Amniotic stem cell (primary cell): ENCODE results near the gene CMSS1.
"Not testable (repeated sequence)": the region's sequence is repeated elsewhere in the genome, so short reads cannot be mapped to it uniquely, and the experiment has no call there.

Source experiments
- DNase-seq: peaks from one replicate; lab custom pipeline; 2025; lab: John Stamatoyannopoulos, UW

CMSS1 gene

DNA sequence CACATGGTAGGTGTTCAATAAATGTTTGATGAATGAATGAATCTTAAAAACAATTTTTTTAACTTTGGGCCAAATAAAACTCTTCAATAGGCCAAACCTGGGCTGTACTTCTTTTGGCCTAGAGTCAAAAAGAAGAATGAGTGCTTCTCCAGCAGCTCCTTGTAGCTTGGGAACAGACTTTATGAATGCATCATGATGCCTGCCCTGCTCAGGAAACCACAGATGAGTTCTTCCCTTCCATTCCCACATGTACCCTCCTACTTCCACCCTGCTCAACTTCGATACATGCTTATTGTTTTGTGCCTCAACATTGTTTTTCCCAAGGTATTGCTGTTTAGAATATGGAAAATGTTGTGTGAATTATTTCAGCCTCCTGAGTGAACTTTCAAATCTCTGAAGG, 209.7 kb downstream of the CMSS1 start:
- no peak for DNase-seq

DNA sequence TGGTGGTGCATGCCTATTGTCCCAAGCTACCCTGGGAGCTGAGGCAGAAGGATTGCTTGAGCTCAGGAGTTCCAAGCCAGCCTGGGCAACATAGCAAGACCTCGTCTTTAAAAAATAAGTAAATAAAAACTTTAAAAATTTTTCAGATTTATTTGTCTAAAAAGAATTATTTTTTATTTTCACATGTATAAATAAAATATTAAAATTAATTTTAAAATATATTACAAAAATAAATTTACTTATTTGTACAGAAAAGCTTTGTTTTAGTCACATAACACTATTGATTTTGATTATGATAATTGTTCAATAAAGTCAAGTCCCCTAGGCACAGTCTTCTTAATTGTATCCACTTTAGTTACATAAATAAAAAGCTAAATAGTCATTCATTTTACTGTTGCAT, 211.4 kb downstream of the CMSS1 start:
- DNase-seq = no peak

DNA sequence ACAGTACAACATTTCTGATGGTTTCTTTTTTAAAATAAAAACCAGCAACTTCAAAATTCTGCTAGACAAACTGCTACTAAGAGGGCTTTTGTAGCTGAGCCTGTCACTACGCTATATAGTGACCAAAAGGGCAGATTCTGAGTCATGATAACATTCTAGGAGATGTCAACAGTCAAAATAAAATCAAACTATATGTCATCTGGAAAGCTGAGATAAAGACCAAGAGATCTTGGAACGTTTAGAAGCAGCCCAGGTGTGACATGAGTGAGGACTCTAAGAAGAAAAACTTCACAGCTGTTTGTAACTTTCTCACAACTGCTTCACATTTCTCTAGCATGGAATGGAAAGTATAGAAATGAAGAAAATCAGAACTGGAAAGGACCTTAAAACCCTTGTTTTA, 212.0 kb downstream of the CMSS1 start:
- DNase-seq = no peak

DNA sequence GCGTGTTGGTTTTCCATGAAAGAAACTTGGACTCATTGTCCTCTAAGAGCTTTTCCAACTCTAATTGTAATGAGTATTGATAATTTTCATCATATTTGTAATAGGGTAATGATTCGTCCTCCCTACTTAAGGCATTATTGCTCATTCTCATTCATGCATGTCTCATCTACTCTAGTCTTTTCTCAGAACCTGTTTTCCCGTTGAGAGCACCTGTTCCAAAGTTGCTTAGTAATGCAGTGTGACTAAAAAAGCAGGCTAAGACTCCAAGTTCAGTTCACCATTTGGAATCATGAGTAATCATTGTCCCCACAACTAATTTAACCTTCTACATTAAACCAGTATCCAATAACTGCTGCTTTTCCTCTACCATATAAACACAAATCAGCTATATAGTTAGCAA, 212.7 kb downstream of the CMSS1 start:
- no peak for DNase-seq

DNA sequence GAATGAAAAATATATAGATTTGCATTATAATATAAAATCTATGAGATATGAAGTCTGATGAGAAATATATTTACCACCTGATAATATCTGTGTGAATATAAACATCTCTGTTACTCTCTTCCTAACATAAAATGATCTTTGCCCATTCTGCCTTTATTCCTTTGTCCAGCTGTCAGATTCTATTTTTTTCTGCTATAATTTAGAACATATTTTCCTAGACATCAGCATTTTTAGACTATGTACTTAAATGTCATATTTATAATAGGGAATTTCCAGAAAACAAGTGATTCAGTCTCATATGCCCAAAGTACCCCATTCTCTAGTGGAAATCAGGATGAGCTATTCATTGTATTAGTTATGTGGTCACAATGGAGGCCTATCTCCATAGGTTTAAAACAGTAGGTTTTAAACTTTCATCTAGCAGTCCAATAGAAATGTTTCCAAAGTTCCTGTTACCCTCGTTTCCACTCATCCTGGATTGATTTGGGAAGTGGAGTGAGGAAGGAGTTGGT, 213.3 kb downstream of the CMSS1 start:
- no peak for DNase-seq

DNA sequence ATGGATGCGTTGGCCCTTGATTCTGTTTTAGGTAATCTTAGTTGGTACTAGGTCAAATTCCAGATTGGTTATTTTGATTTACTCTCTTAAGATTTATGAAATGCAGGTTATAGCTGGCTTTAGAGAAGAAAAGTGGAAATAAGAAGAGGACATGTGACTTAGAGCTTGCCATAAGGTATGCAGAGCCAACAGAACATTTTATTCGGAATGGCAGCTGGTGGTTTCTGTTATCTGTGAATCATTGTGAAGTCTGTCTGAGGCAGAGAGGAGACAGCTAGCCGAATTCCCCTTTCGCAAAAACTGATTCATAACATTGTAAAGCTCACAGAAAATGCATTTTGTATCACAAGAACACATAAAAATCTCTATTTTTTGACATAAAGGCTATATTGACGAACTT, 214.6 kb downstream of the CMSS1 start:
- DNase-seq = peak; percentile 70

DNA sequence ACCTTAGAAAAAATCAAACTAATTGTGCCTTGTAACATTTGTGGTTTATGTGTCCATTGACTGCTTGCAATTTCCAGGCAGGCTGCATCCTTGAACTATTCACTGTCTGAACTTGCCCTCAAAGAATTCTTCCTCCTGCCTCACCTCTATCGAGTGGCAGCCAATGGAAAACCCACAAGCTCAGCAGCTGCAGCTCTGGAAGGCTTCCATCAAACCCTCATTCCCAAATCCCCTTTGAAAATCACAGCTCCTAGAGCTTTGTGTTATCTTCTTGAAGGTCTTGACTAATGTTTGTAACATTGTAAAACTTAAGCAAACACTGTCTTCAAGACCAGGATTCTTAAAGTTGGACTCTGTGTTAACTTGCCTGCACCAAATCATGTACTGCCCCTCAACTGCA, 215.5 kb downstream of the CMSS1 start:
- no peak for DNase-seq

DNA sequence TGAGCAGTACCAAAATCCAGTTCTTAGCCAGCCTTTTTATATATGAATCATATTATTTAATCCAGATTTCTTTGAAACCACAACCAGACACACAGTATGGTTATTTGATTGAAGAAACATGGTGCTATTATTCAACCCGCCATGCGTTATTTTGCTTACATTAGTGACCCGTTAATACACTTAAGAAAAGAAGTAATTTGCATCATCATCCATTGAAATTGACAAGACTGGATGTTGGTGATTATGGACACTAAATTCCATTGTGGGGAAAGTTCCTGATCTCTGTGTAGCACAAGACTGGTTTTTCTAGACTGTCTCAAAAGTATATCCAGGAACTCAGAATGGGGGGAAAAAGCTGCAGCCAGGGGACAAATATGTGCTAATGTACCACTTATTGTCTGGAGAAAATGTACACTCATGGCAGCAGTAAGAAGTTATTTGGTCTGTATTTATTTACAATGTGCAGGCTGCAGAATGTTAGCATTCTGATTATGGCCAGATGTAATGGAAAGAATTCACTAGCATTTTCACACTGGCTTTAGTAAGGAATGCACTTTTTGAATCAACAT, 216.3 kb downstream of the CMSS1 start:
- no peak for DNase-seq

DNA sequence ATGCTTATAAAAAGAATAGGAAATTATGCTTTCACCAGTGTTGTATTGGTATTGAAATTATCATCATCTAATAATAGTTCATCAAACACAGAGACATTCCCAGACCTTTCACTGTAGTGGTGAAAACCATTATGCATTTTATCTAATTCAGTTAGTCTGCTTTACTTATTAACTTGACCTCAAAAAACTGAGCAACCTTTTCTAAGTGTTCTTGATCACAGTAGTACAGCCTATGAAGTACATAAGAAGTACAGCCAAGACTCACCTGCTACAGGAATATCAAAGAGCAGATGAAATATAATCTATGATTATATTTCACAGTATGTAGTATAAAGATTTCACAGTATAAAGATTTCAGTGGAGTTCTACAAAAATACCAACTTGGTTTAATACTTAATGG, 221.4 kb downstream of the CMSS1 start:
- no peak for DNase-seq

DNA sequence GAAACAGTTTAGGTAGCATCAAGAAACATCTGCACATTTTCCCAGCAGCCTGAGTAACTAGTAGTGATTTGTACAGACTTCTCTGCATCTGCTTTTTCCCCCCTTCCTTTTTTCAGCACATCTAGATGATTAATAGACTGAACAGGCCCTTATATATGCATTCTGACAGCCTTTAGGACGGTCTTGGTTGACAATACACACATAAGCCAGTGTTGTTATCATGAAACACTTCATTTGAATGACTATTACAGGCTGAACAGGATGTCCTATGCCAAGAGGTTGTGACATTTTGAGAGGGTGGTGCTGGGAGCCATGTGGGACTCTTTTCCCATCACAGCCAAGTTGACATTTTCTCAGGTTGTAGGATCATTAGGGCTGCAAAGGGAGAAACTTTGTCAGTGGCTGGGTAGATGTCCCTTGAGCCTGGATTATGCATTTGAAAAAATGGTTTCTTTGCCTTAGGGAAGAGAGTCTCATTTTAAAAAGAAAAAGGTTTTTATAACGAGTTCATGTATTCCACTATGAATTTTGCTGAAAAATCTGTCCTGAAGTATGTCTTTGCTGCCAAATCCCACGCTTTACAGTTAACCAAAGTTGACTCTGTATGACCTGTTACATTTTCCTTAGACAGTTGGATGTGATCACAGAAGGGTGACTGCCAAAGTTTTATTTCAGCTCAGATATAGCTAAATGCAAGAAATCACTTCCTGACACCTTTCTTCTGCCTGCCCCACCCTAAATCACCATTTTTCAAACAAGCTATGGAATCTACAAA, 223.0 kb downstream of the CMSS1 start:
- DNase-seq = no peak

DNA sequence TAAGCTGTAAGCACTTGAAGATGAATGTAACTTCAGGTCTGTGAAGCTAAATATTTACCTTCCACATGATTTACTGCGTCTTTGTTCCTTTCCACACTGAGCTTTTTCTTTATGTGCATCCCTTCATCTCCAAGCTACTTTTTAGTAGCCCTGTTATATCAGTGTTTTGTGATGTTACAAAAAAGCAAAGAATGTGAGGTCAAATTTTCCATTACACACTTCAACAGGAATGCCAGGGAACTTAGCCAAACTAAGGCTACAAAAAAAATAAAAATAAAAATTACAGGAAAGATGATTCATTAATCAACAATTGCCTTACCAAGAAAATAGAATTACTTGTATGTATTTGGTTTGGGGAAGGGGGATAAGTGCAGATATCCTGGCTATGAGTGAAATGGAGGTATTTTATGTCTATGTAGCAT, 223.7 kb downstream of the CMSS1 start:
- peak; percentile 56 for DNase-seq

DNA sequence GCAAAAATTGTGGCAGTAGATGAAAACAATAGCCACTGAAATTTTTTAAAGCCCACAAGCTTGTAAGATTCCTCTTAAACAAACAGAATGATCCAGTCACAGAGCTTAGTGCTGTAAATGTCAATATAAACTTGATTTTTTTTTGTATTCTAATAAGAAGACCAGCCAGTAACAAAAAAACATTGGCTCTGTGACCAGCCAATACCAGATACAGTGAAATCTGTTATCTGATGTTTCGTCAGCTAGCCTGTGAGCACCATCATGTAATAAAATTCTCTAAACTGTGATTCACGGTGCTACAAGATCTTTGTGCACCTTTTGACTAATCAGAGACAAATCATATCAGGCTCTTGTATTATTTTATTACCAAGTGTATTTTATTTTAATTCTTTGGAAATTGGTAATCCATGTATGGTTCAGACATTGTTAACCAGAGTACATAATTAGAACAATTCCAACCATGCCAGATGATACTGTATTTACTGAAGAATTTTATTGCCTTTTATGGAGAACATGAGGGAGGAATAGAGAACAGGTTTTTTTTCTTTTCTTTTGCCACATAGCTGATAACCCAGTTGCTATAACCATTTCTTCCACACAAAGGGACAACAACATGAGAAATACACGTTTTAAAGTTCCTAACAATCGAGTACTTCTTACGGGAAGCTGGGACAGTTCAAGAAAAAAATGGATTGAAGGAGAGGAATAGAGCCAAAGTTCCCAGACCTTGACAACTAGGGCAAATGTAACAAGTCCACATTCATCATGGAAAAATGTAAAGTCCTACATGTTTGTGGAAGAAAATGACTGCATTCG, 224.7 kb downstream of the CMSS1 start:
- DNase-seq = peak; percentile 70

DNA sequence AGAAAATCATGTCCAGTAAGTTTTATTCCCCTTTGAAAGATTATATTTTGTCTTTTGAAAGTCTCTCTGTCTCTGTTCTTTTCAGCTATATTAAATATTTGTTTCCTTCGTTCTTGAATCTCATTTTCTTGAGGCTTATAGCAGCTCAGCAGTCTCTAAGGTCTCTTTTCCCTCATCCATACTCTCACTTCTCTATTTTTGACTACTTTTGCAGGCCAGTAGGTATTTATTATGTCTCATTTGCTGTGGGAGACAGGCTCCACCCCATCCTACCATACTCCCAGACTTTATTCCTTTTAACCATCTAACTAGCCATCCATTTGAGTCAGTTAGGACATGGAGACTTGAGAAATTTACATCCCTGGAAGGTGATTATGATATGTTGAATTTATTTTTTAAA, 225.6 kb downstream of the CMSS1 start:
- no peak for DNase-seq

DNA sequence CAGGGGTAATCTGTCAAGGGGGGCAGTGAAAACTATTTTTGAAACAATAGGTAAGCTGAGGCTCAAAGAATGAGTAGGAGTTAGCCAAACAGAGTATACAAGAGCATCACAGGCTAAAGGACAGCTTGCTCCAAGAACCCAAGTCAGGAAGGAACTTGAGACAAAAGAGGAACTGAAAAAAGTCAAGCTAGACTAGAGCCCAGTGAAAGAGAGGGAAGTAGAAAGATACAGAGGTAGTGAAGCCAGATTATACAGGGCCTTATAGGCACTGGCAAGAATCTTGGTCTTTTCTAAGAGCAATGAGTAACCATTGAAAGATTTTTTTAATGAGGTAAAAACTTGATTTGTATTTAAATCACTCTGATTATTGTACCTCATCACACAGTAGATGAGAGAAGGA, 226.7 kb downstream of the CMSS1 start:
- no peak for DNase-seq

DNA sequence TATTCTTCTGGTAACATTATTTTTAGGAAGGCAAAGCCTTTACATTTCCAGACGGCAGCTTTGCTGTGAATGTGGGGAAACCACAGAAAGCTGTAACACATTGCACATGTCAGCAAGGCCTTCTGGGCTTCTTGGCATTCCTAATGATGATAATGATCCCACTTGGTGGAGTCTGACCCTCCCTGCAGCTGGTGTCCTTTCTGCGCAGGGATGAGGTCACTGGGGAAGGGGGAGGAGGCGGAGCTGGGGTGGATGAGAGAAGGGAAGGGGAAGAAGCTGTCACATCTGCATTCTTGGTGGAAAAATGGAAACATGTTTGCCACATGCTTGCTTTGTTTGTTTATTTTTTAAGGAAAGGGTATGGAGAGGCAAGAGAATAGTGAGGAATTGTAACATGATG, 228.0 kb downstream of the CMSS1 start:
- DNase-seq = no peak

DNA sequence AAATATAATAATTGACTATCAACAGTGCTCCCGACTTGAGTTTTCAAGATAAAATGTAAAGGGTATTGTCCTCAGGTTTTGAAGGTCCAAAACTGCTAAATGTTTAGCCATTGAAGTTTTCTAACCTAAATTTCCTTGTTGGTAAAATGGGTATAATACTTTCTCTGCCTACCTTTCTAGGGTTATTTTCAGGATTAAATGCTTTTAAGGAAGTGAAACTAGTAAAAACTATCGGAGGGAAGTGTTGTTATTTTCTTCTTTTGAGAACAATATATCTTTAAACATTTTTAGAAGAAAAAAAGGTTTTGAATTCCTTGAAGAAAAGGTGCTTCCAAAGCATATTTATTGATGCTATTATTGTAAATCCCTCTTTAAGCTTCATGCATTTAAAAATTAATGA, 229.3 kb downstream of the CMSS1 start:
- no peak for DNase-seq

DNA sequence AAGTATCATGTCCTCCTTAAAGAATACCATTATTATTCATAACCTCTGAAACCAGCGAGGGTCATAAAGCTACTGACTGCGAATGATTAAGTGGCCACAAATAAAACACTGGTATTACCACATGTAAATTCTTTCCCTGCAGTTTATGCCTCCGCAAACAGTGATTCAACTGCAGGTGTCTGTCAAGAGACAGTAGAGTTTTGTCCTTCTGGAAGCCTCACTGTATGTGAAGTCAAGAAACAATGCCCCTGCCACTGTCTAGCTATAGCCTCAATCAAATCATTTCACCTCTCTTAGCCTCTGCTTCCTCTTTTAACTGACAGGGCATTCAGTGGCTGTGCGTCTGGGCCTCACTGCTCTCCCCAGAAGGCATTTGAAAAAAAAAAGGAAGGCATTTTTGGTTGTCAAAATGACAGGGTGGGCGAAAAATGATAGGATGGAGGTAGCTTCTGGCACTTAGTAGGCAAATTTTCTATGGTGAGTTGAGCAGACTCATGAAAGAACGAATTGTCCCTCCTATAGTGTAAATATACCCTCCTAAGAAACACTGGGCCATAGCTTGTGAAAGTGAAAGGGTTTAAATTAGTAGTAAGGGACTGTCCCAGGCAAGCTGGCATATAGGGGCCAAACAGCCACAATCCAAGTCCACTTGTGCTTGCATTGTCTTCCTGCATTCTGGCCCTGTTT, 229.9 kb downstream of the CMSS1 start:
- no peak for DNase-seq

DNA sequence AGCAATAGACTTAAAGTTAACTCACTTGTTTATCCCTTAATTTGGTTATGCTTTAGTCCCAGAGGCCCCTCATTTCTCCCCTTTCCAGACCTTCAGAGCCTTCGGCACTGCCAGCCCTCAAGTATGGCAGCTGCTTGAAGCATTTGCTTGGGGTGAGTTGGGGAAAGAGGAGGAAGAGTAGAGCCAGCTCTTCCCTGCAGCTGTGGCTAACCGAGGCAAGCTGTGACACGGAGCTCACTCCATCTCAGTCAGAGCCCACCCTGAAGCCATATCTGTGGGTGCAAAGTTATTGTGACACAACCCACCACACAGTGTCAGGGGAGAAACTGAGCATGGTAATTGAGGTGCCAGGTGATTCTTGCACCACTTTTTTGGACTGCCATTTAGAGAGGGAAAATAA, 230.6 kb downstream of the CMSS1 start:
- no peak for DNase-seq

DNA sequence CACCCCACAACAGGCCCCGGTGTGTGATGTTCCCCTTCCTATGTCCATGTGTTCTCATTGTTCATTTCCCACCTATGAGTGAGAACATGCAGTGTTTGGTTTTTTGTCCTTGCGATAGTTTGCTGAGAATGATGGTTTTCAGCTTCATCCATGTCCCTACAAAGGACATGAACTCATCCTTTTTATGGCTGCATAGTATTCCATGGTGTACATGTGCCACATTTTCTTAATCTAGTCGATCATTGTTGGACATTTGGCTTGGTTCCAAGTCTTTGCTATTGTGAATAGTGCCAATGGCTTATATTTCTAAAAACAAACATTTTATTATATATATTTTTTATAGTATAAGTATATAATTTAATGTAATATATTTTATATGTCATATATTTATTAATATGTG, 233.9 kb downstream of the CMSS1 start:
- DNase-seq = not testable (repeated sequence)

DNA sequence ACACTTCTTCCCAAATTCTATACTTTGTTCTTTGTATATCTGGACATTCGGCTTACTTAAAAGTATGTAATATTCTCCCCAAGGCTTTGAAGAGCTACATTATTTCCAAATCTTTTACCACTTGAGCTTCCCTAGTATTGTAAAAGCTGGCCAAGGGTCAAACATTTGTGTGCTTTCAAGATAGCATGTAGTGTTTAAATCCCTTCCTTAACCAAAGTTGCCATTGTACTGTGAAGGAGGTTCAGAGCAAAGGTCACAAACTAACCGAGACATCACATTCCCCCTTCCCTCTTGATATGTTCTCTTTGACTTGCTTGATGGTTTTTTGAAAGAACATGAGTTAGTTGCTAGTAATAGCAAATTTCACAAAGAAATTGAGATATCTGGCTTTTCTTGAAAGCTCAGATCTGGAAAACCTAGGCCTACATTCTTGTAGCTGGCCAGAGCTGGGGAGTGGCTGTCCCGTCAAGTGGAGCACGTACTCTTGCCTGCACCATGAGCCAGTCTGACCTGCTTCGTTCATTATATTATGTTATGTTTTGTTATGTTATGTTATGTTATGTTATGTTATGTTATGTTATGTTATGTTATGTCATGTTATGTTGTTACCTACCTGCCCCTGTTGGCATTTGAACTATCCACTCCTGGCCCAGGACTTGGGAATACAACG, 236.4 kb downstream of the CMSS1 start:
- no peak for DNase-seq

DNA sequence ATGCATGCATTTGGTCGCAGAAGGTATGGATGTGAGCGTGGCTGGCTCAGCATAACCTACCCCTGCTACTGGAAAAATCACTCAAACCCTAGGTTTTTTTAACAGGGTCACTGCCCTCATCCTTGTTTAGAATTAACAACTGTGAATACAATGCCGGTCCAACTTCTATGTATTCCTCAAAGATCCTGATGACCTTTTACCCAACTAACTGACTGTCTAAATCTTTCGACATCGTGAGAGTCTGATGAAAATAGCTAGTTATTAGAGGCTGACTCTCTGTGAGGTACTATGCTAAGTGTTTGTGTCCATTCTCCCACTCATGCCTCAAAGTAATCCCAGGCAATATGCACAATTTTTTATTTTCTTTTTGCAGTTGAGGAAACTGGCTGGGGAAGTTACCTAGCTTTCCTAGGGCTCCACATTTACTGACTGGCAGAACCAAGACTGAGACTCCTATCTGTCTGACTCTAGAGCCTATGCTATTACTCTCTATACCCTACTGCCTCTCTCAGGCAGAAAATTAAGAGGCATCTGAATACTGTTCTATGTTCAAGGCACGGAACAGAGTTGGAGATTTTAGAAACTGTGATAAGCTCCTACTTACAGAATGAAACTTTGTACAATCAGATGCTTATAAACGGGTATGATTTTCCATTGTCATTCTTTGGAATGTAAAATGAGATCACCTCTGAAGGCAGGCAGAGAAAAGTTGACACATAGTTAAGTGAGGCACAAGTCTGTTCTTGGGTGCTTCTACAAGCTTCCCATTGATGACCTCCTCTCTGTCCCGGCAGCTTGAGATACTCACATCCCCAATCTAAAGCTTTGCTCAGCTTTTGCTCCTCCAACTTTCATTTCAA, 240.3 kb downstream of the CMSS1 start:
- no peak for DNase-seq
